ENCODE data around the gene SUPT5H. TPM values are rescaled to one million over a fixed set of nuclear protein-coding genes. Genes with fewer than 3 reads are reported as not detected.

Gene SUPT5H
- total RNA-seq, 1 donor, result 80.7 TPM

- DNase-seq (ENCODE audit: low read depth), result no peak
- TF ChIP-seq CTCF (IDR thresholded peaks at IDR 0.05; ENCODE audit: insufficient read depth, low read depth, low read length), result no peak
- no peak overlapping the region for H3K4me3 ChIP-seq (ENCODE audit: low read depth, low read length)
These were observed 79.1 kb downstream of the SUPT5H start for GRCh38 chr19:39524495-39524894.

GRCh38 chr19:39525205-39525604 is 79.8 kb downstream of the SUPT5H start:
- TF ChIP-seq CTCF (IDR thresholded peaks at IDR 0.05; ENCODE audit: insufficient read depth, low read depth, low read length), result no peak
- H3K4me3 ChIP-seq (ENCODE audit: low read depth, low read length), result no peak overlapping the region
- DNase-seq (ENCODE audit: low read depth), result no peak

Small RNAs within 50 kb of the gene (small RNA-seq; reads per million reads assigned to genes)
- gene MIR4530, result not detected

Other genes starting within 250 kb of the SUPT5H start
- gene NCCRP1, start 248.6 kb upstream of the SUPT5H start, total RNA-seq, result not detected in 2 replicates
- not detected in 2 replicates for gene SYCN, start 241.3 kb upstream of the SUPT5H start, total RNA-seq
- gene IFNL3, start 200.6 kb upstream of the SUPT5H start, total RNA-seq, result not detected in 2 replicates
- not detected in 2 replicates for gene IFNL4, start 196.7 kb upstream of the SUPT5H start, total RNA-seq
- not detected in 2 replicates for gene IFNL2, start 177.2 kb upstream of the SUPT5H start, total RNA-seq
- not detected in 2 replicates for gene IFNL1, start 149.2 kb upstream of the SUPT5H start, total RNA-seq
- gene LRFN1, start 124.7 kb upstream of the SUPT5H start, total RNA-seq, result under 0.01 TPM in 1 of 2 replicates, not detected in the other
- 0.86 and 1.6 TPM in 2 replicates for gene GMFG, start 109.5 kb upstream of the SUPT5H start, total RNA-seq
- 38.0 and 45.7 TPM in 2 replicates for gene SAMD4B, start 103.2 kb upstream of the SUPT5H start, total RNA-seq
- 29.6 and 33.2 TPM in 2 replicates for gene PAF1, start 54.5 kb upstream of the SUPT5H start, total RNA-seq
- 22.0 and 22.2 TPM in 2 replicates for gene MED29, start 54.2 kb upstream of the SUPT5H start, total RNA-seq
- 5.8 and 8.6 TPM in 2 replicates for gene ZFP36, start 38.7 kb upstream of the SUPT5H start, total RNA-seq
- gene PLEKHG2, start 32.9 kb upstream of the SUPT5H start, total RNA-seq, result 25.0 and 39.3 TPM in 2 replicates
- gene RPS16, start 9.6 kb upstream of the SUPT5H start, total RNA-seq, result 43.2 and 48.3 TPM in 2 replicates
- 48.8 and 49.6 TPM in 2 replicates for gene TIMM50, start 35.3 kb downstream of the SUPT5H start, total RNA-seq
- gene DLL3, start 53.4 kb downstream of the SUPT5H start, total RNA-seq, result under 0.01 and 0.43 TPM in 2 replicates
- gene SELENOV, start 69.6 kb downstream of the SUPT5H start, total RNA-seq, result not detected in 2 replicates
- gene EID2B, start 87.3 kb downstream of the SUPT5H start, total RNA-seq, result 4.3 and 4.5 TPM in 2 replicates
- gene EID2, start 94.6 kb downstream of the SUPT5H start, total RNA-seq, result 8.4 and 10.8 TPM in 2 replicates
- gene LGALS13, start 156.9 kb downstream of the SUPT5H start, total RNA-seq, result not detected in 2 replicates
- gene LGALS16, start 210.3 kb downstream of the SUPT5H start, total RNA-seq, result not detected in 2 replicates